Measurements from ENCODE around the gene CYTH1. TPM values are rescaled to one million over a fixed set of nuclear protein-coding genes. Genes with fewer than 3 reads are reported as not detected.

Gene CYTH1
- total and polyA plus RNA-seq, 10 of the 15 experiments (the other 5 are each of a cell fraction or from before 2014, with no cell fraction given), result 6.6 to 188 (median 145) TPM

GRCh38 chr17:78781893-78782304 lies at the start of gene CYTH1 (continued):
- TF ChIP-seq SPI1 (IDR thresholded peaks at IDR 0.05; ENCODE audit: borderline replicate concordance, insufficient read depth, low read depth, low read length) (no peak), USF1 (IDR thresholded peaks at IDR 0.05; ENCODE audit: borderline replicate concordance, extremely low read length, insufficient read depth, low read depth, low read length) (no peak), MEF2A (IDR thresholded peaks at IDR 0.05; ENCODE audit: insufficient read depth, low read depth, low read length) (no peak), NRF1 (conservative IDR thresholded peaks at IDR 0.05; ENCODE audit: low read depth, low read length) (no peak), EGR1 (IDR thresholded peaks at IDR 0.05; ENCODE audit: borderline replicate concordance in 1 of 2, low read depth in 2 of 2, low read length in 2 of 2) (peak in 1 of 2 experiments; percentile 72; a peak in 1 of 3 replicates), ZNF622 (IDR thresholded peaks at IDR 0.05) (no peak), JUNB (IDR thresholded peaks at IDR 0.05) (no peak), MYB (IDR thresholded peaks at IDR 0.05; ENCODE audit: borderline replicate concordance, low read depth, low read length) (no peak)

GRCh38 chr17:78829477-78829876 lies 47.4 kb upstream of the CYTH1 start:
- Histone ChIP-seq H3K9me3 (replicated peaks; ENCODE audit: control insufficient read depth, insufficient read depth, low read length) (no peaks in the 10 kb centered on the region), H3K27ac (ENCODE audit: control insufficient read depth, insufficient read depth) (no peak overlapping the region), H2AFZ (ENCODE audit: control insufficient read depth, low read depth, low read length) (no peak overlapping the region), H4K20me1 (ENCODE audit: control insufficient read depth, insufficient read depth) (no peaks in the 10 kb centered on the region; the same call in 1 of the 2 replicates), H3K4me1 (ENCODE audit: control insufficient read depth, insufficient read depth, low read length) (no peaks in the 10 kb centered on the region), H3K4me2 (ENCODE audit: control insufficient read depth, insufficient read depth) (no peak overlapping the region), H3K36me3 (ENCODE audit: control insufficient read depth in 2 of 2, insufficient read depth in 2 of 2, low read length in 1 of 2) (peaks cover 16 to 52% of the 10 kb centered on the region in 2 experiments), H3K4me3 (no peak overlapping the region), H3K9ac (ENCODE audit: control insufficient read depth, insufficient read depth, low read length) (no peak overlapping the region), H3K79me2 (ENCODE audit: control insufficient read depth, insufficient read depth, low read length) (no peaks in the 10 kb centered on the region; the same call in none of the 2 replicates), H3K27me3 (replicated peaks in 1 of 2; ENCODE audit: control insufficient read depth in 2 of 2, insufficient read depth in 2 of 2, low read length in 1 of 2) (no peaks in the 10 kb centered on the region)
- BruUV-seq (replicated peaks), result no TSS peak
- in situ Hi-C loops (cut with MboI) (no loop called here), intact Hi-C loops (cut with micrococcal nuclease; ENCODE audit: unreplicated experiment) (no loop called here)
- FAIRE-seq (no peak), ATAC-seq (no peak), DNase-seq (ENCODE audit: low read depth, low spot score) (no peak)
- RAD21 ChIA-PET (ENCODE audit: unreplicated experiment), result no interaction called here
- WGBS (ENCODE audit: insufficient coverage, insufficient replicate concordance, low lambda C conversion rate, missing lambda C conversion rate), result 94% methylated on average over 6 of the region's 6 CpGs
- no peak for TF ChIP-seq ZBTB11 (CRISPR knock-in tag; IDR thresholded peaks at IDR 0.05)
- TF ChIP-seq ZBTB40 (IDR thresholded peaks at IDR 0.05; ENCODE audit: borderline replicate concordance), result peak; percentile 74
- SMC1A ChIA-PET (ENCODE audit: uncharacterized antibody, unreplicated experiment), result no interaction called here
- POLR2A ChIA-PET, result no interaction called here
- CTCF ChIA-PET, result no interaction called here

Measured in GM12878 (cell line).